Smooth muscle cell of trachea (primary cell): ENCODE measurements around the gene SPATA31A7. TPM values are rescaled to one million over a fixed set of nuclear protein-coding genes. Genes with fewer than 3 reads are reported as not detected.

Experiments
- total RNA-seq: library from RNA; depleted of rRNA; stranded (reverse); fragments of >200 nt; gene quantifications from 2 replicates; pipeline ENCODE4 v1.2.1, GENCODE V29; 2014

SPATA31A7 gene
- total RNA-seq = not detected in 2 replicates

GRCh38 chr9:61189736-61190135, at the start of gene SPATA31A7:
SPATA31A7 (plus strand) TSS chr9:61190036; CDS start chr9:61190065, 29 bp downstream.

